ACC112 (cell line): Measurements from ENCODE around the gene GP9.
"Not testable (repeated sequence)": the region's sequence is repeated elsewhere in the genome, so short reads cannot be mapped to it uniquely, and the experiment has no call there.

ENCODE experiments used
- H2AFZ ChIP-seq: fragments of 200-600 bp; sonication (generic); one replicate; pipeline ENCODE4 v1.6.0; 2017; ENCODE audit warnings: antibody characterized with exemption, low read length; ENCODE audit not compliant: unreplicated experiment
- H3K27ac ChIP-seq: fragments of 200-600 bp; sonication (generic); 2 replicates; pipeline ENCODE4 v1.5.1; 2014; ENCODE audit warnings: low read depth, mild to moderate bottlenecking, antibody characterized with exemption, low read length, moderate library complexity
- H3K27me3 ChIP-seq: fragments of 200-600 bp; sonication (generic); 2 replicates; pipeline ENCODE4 v1.6.1; 2014; ENCODE audit warnings: mild to moderate bottlenecking, antibody characterized with exemption, low read length, moderate library complexity, mixed read lengths; ENCODE audit not compliant: insufficient read depth
- H3K36me3 ChIP-seq: fragments of 200-600 bp; sonication (generic); 2 replicates; pipeline ENCODE4 v1.6.1; 2016; ENCODE audit warnings: mild to moderate bottlenecking, antibody characterized with exemption, low read length, moderate library complexity, mixed read lengths; ENCODE audit not compliant: insufficient read depth
- H3K4me1 ChIP-seq: fragments of 200-600 bp; sonication (generic); one replicate; pipeline ENCODE4 v1.6.1; 2016; ENCODE audit warnings: low read length, mixed read lengths; ENCODE audit not compliant: insufficient read depth, unreplicated experiment, control insufficient read depth
- H3K4me3 ChIP-seq: fragments of 200-600 bp; sonication (generic); 2 replicates; pipeline ENCODE4 v1.5.1; 2014; ENCODE audit warnings: mild to moderate bottlenecking, low read depth, low read length
- H3K79me2 ChIP-seq: fragments of 200-600 bp; sonication (generic); one replicate; pipeline ENCODE4 v1.6.0; 2016; ENCODE audit warnings: low read length; ENCODE audit not compliant: control insufficient read depth, unreplicated experiment, insufficient read depth

Gene GP9

DNA sequence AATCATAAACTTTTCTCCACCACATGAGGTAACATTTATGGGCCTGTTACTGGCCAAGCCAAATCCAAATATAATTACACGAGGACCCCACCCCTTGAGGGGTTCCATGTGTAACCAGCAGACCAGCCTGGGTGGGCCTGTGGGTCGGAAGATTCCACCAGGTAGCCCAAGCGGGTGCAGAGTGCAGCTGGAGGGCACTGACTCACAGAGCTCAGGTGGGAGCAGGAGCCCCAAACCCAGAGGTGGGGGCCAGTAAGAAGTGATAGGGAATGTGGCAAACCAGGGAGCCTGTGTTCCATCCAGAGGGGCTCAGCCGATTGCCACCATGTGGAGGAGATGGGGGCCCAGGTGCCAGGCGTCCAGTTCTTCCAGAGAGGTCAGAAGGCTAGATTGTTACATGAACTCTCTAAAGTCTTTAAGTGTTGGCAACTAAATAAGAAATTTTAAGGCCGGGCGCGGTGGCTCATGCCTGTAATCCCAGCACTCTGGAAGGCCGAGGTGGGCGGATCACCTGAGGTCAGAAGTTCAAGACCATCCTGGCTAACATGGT is 2.6 kb downstream of the GP9 start:
- no peaks in the 10 kb centered on the region for H3K27me3 ChIP-seq
- H3K4me1 ChIP-seq: no peaks in the 10 kb centered on the region
- no peaks in the 10 kb centered on the region for H3K36me3 ChIP-seq
- no peaks in the 10 kb centered on the region for H3K79me2 ChIP-seq
- no peak overlapping the region for H3K4me3 ChIP-seq
- H2AFZ ChIP-seq: no peak overlapping the region
- H3K27ac ChIP-seq: no peak overlapping the region

DNA sequence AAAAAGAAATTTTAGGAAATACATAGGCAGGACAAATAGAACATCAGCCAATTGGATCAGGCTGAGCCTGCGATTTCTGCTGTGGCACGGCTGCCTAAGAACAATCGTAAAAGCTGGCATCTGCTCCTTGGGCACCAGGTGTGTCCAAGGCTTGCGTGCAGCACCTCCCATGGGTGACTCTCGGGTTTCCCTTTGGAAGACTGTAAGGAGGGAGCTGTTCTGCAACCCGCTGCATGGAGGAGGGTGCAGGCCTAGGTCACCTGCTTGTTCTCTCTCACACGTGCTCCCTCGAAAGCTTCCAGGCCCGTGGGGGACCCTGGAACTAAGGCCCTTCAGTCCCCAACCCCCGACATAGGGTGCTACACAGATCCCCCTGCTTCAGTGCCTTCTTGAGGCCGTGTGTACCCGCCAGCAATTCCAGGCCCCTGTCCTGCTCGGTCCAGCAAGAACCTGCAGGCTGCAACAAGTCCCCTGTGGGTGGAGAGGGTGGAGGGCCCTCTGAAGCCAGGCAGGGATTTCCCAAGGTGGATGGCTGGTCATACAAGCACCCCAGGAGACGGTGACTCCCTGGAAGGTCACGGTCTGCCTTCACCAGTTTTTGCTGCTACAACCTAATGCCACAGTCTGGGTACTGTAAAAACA is 3.4 kb downstream of the GP9 start:
- no peak overlapping the region for H3K27ac ChIP-seq
- H3K4me3 ChIP-seq: no peak overlapping the region
- H3K4me1 ChIP-seq: no peaks in the 10 kb centered on the region
- no peak overlapping the region for H2AFZ ChIP-seq
- no peaks in the 10 kb centered on the region for H3K27me3 ChIP-seq
- H3K36me3 ChIP-seq: no peaks in the 10 kb centered on the region
- H3K79me2 ChIP-seq: no peaks in the 10 kb centered on the region

DNA sequence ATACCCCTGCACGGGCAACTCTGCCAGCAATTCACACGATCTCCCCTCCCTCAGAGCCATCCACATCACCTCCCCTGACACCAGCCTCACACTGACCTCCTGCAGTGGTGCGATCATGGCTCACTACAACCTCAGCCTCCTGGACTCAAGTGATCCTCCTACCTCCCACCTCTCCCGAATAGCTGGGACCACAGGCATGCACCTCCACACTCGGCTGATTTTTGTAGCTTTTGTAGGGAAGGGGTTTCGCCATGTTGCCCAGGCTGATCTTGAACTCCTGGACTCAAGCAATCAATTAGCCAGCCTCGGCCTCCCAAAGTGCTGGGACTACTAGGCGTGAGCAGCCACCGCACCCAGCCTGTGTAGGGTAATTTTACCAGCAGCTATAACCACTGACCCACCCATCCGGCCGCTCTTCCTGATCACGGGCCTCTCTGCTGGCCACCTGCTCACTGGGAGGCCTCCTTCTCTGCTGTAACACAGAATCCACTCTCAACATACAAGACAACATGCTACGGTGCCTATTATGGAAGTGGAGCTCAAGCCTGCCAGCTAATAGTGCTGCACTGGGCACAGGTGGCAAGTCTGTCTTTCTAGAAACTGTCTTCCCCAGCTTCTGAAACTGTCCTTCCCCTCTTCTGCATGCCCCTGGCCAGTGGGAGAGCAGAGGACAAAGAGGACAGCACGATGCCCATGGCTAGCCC is 4.6 kb downstream of the GP9 start:
- no peak overlapping the region for H3K4me3 ChIP-seq
- no peaks in the 10 kb centered on the region for H3K4me1 ChIP-seq
- no peak overlapping the region for H3K27ac ChIP-seq
- no peaks in the 10 kb centered on the region for H3K27me3 ChIP-seq
- no peaks in the 10 kb centered on the region for H3K36me3 ChIP-seq
- H3K79me2 ChIP-seq: no peaks in the 10 kb centered on the region
- no peak overlapping the region for H2AFZ ChIP-seq

DNA sequence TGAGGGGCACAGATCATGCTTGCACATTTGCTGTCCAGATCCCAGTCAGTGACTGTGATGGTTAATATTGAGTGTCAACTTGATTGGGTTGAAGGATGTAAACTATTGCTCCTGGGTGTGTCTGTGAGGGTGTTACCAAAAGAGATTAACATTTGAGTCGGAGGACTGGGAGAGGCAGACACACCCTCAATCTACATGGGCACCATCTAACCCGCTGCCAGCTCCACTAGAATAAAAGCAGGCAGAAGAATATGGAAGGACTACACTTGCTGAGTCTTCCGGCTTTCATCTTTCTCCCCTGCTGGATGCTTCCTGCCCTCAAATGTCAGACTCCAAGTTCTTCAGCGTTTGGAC is 5.1 kb downstream of the GP9 start:
- Histone ChIP-seq H3K27ac (no peak overlapping the region), H3K4me1 (no peaks in the 10 kb centered on the region), H3K79me2 (no peaks in the 10 kb centered on the region), H3K36me3 (no peaks in the 10 kb centered on the region), H2AFZ (no peak overlapping the region), H3K27me3 (no peaks in the 10 kb centered on the region), H3K4me3 (no peak overlapping the region)

DNA sequence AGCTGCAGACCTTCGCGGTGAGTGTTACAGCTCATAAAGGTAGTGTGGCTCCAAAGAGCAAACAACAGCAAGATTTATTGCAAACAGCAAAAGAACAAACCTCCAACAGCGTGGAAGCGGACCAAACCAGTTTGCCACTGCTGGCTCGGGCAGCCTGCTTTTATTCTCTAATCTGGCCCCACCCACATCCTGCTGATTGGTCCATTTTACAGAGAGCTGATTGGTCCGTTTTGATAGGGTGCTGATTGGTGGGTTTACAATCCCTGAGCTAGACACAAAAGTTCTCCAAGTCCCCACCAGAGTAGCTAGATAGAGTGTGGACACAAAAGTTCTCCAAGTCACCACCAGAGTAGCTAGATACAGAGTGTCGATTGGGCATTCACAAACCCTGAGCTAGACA is 7.1 kb downstream of the GP9 start:
- not testable (repeated sequence) for H2AFZ ChIP-seq, H3K27ac ChIP-seq, H3K27me3 ChIP-seq, H3K36me3 ChIP-seq, H3K79me2 ChIP-seq, H3K4me1 ChIP-seq, H3K4me3 ChIP-seq

DNA sequence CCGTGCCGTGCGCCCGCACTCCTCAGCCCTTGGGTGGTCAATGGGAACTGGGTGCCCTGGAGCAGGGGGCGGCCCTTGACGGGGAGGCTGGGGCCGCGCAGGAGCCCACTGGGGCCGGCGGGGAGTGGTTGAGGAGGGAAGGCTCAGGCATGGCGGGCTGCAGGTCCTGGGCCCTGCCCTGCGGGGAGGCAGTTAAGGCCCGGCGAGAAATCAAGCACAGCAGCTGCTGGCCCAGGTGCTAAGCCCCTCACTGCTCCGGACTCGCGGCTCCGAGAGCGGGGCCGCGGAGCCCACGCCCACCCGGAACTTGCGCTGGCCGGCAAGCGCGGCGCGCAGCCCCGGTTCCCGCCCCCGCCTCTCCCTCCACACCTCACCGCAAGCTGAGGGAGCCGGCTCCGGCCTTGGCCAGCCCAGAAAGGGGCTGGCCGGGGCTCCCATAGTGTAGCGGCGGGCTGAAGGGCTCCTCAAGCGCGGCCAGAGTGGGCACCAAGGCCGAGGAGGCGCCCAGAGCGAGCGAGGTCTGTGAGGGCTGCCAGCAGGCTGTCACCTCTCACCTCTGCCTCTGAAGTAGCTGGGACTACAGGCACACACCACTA is 7.8 kb downstream of the GP9 start:
- Histone ChIP-seq H3K4me1 (no peaks in the 10 kb centered on the region), H3K4me3 (peak overlapping the region; percentile 47), H3K27me3 (no peaks in the 10 kb centered on the region), H3K27ac (no peak overlapping the region), H3K79me2 (no peaks in the 10 kb centered on the region), H3K36me3 (no peaks in the 10 kb centered on the region), H2AFZ (peak overlapping the region; percentile 60)

DNA sequence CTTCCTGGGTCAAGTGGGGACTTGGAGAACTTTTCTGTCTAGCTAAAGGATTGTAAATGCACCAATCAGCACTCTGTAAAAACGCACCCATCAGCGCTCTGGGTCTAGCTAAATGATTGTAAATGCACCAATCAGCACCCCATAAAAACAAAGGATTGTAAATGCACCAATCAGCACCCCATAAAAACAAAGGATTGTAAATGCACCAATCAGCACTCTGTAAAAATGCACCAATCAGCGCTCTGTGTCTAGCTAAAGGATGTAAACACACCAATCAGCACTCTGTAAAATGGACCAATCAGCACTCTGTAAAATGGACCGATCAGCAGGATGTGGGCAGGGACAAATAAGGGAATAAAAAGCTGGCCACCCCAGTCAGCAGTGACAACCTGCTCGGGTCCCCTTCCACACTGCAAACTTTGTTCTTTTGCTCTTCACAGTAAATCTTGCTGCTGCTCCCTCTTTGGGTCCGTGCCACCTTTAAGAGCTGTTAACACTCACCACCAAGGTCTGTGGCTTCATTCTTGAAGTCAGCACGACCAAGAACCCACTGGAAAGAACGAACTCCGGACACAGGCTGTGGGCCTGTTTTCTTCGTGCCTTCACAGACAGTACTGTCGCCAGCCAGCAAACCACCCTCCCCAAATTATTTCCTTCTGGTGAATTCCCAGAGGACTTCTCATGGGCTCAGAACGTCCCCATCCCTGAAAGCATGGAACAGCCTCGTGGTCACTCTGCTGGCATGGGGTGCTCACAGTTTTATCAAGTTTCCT is 8.9 kb downstream of the GP9 start:
- not testable (repeated sequence) for H3K79me2 ChIP-seq, H3K27me3 ChIP-seq, H3K27ac ChIP-seq, H3K4me1 ChIP-seq, H3K36me3 ChIP-seq, H2AFZ ChIP-seq, H3K4me3 ChIP-seq

DNA sequence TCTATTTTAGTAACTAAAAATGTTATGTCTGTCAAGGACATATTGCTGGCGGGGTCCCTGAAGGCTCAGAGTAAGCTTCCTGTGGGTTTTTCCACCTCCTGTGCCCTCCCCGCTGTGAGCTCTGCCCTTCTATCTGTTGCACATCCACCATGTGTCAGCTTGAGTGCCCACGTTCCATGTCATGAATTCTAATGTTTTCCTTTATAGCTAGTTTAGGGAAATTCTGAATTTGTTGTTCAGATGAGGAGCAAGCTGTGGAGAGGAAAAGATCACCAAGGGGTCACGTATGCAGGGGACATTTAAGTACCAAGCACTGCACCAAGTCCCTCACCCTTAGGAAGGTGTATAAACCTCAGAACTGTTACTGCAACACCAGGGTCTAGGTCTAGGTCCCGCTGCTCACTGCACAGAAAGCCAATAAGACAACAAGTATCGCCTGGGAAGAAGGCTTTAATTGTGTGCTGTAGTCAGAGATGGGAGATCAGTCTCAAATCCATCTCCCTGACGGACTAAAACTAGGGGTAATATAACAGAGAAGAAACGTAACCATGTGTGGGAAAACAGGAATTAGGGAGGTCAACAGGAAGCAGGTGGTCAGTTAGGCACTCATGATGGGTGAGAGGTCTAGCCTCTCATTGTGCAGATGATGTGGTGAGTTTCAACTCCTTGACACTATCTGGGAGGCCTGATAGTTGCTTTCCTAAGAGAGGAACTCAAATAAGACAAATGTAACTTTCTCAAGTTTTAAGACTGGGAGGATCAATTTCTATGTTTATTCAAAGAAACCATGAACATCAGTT is 9.7 kb downstream of the GP9 start:
- Histone ChIP-seq H3K4me1 (no peaks in the 10 kb centered on the region), H3K27ac (no peak overlapping the region), H3K79me2 (no peaks in the 10 kb centered on the region), H3K36me3 (no peaks in the 10 kb centered on the region), H3K27me3 (no peaks in the 10 kb centered on the region), H3K4me3 (no peak overlapping the region), H2AFZ (no peak overlapping the region)

DNA sequence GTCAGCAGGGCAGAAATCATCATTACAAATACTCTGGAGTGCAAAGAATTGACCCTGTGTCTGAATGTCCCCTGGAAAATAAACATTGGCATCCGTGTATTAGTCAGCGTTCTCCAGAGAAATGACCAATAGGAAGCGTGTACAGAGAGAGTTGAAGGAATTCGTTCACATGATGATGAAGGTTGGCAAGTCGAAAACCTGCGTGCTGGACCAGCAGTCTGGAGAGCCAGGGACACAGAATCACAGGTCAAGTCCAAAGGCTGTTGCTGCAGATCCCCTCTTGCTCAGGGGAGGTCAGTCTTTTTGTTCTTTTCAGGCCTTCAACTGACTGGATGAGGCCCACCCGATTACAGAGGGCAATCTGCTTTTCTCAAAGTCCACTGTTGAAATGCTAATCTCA is 16.6 kb downstream of the GP9 start:
- H3K4me3 ChIP-seq: no peak overlapping the region

DNA sequence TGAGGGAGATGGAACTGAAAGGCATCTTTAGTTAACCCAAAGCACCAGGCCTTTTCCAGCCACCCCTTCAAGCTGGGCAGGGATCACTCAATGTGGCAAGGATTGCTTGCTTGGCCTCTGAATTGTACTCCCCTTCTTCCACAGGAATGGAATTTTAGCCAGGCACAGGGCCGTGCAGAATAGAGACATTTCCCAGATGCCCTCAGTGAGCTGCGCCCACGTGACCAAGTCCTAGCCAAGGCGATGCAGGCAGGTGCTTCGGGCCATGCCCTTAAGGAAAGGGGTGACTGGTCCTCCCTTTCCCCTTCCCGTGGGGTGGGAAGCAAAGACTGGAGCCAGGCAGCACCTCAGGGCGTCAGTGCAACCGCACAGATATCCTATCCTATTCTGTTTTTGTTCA is 17.9 kb downstream of the GP9 start:
- Histone ChIP-seq H3K4me3 (no peak overlapping the region), H3K27ac (no peak overlapping the region), H2AFZ (no peak overlapping the region), H3K36me3 (no peaks in the 10 kb centered on the region), H3K79me2 (no peaks in the 10 kb centered on the region), H3K4me1 (peaks cover 4% of the 10 kb centered on the region), H3K27me3 (no peaks in the 10 kb centered on the region)

More for the DNA sequence above, 16.6 kb downstream of the GP9 start:
- Histone ChIP-seq H3K27me3 (no peaks in the 10 kb centered on the region), H3K4me1 (peaks cover 4% of the 10 kb centered on the region), H3K79me2 (no peaks in the 10 kb centered on the region), H2AFZ (no peak overlapping the region), H3K36me3 (no peaks in the 10 kb centered on the region), H3K27ac (0 out of 2 replicates have a peak overlapping the region, but pooled peaks have one; percentile 28)
